IMR-90 (cell line): ENCODE measurements around the gene DOCK10. TPM values are rescaled to one million over a fixed set of nuclear protein-coding genes. Genes with fewer than 3 reads are reported as not detected.
A peak's percentile ranks its signal among the peaks of the same experiment; 100 is the strongest.

Experiments used
- ATAC-seq: fragments of 200-7000 bp; cut with Tn5 transposase; 2 replicates; pipeline ENCODE4 v1.9.1; 2020; ENCODE audit warnings: low read depth, mild to moderate bottlenecking, moderate library complexity
- BruUV-seq: library from RNA; stranded (reverse); fragments of 400-500 nt; replicated peaks from 2 replicates; lab custom pipeline; 2021; lab: Mats Ljungman, UMichigan
- CTCF ChIA-PET: fragments of 300-600 bp; formaldehyde crosslinking; extraction: SDS; loops from one replicate; lab custom pipeline; 2021; ENCODE audit warnings: antibody characterized with exemption; lab: Yijun Ruan, JAX
- POLR2A ChIA-PET: fragments of 300-600 bp; sonication (Branson Sonifier 250); formaldehyde crosslinking; loops from one replicate; lab custom pipeline; 2022; ENCODE audit warnings: antibody characterized with exemption; ENCODE audit not compliant: unreplicated experiment; lab: Charles Lee
- DNase-seq: peaks from one replicate; pipeline ENCODE4 v3.0.0; 2013
- H2AFZ ChIP-seq: replicated peaks from 2 replicates; pipeline ENCODE3; 2013; ENCODE audit warnings: low read length, mild to moderate bottlenecking; ENCODE audit not compliant: poor library complexity
- H2AK5ac ChIP-seq: 2 replicates; pipeline ENCODE4 v1.6.1; 2013; ENCODE audit warnings: low read depth, low read length, inconsistent platforms
- H2AK9ac ChIP-seq: replicated peaks from 2 replicates; pipeline ENCODE3; 2013; ENCODE audit warnings: mild to moderate bottlenecking, low read depth, low read length, moderate library complexity; ENCODE audit not compliant: poor library complexity
- H2BK120ac ChIP-seq: 2 replicates; pipeline ENCODE4 v1.6.1; 2013; ENCODE audit warnings: low read depth, low read length, inconsistent platforms
- H2BK15ac ChIP-seq: 3 replicates; pipeline ENCODE4 v1.6.1; 2013; ENCODE audit warnings: low read depth, low read length, inconsistent platforms
- H2BK20ac ChIP-seq: 2 replicates; pipeline ENCODE4 v1.6.1; 2013; ENCODE audit warnings: low read depth, mild to moderate bottlenecking, inconsistent platforms, low read length, moderate library complexity
- H2BK5ac ChIP-seq: 2 replicates; pipeline ENCODE4 v1.6.1; 2013; ENCODE audit warnings: mild to moderate bottlenecking, low read depth, low read length, inconsistent platforms; ENCODE audit not compliant: poor library complexity, severe bottlenecking
- H3K14ac ChIP-seq: replicated peaks from 2 replicates; pipeline ENCODE4 v1.6.1; 2013; ENCODE audit warnings: low read depth, low read length, inconsistent platforms
- H3K18ac ChIP-seq: 2 replicates; pipeline ENCODE4 v1.6.1; 2013; ENCODE audit warnings: low read depth, low read length, control low read depth
- H3K23ac ChIP-seq: 2 replicates; pipeline ENCODE4 v1.6.1; 2013; ENCODE audit warnings: low read depth, low read length, inconsistent platforms
- H3K27ac ChIP-seq: 2 replicates; pipeline ENCODE4 v1.5.1; 2013; ENCODE audit warnings: mild to moderate bottlenecking, control low read depth, low read length; ENCODE audit not compliant: insufficient read depth
- H3K27me3 ChIP-seq: 2 replicates; pipeline ENCODE4 v1.6.1; 2013; ENCODE audit warnings: low read length; ENCODE audit not compliant: control insufficient read depth, insufficient read depth
- H3K36me3 ChIP-seq: 2 replicates; pipeline ENCODE4 v1.6.1; 2013; ENCODE audit warnings: low read length, mixed read lengths; ENCODE audit not compliant: control insufficient read depth, insufficient read depth
- H3K4ac ChIP-seq: 2 replicates; pipeline ENCODE4 v1.6.1; 2013; ENCODE audit warnings: low read depth, low read length, inconsistent platforms
- H3K4me1 ChIP-seq: 2 replicates; pipeline ENCODE4 v1.6.1; 2013; ENCODE audit warnings: low read length, mixed read lengths; ENCODE audit not compliant: control insufficient read depth, insufficient read depth
- H3K4me2 ChIP-seq: 2 replicates; pipeline ENCODE4 v1.6.1; 2013; ENCODE audit warnings: low read depth, mild to moderate bottlenecking, control low read depth, low read length, moderate library complexity
- H3K4me3 ChIP-seq: 2 replicates; pipeline ENCODE4 v1.5.1; 2013; ENCODE audit warnings: low read depth, mild to moderate bottlenecking, control low read depth, low read length, moderate library complexity; ENCODE audit not compliant: insufficient read depth
- H3K56ac ChIP-seq: 2 replicates; pipeline ENCODE4 v1.6.1; 2013; ENCODE audit warnings: low read length, inconsistent platforms; ENCODE audit not compliant: insufficient read depth; ENCODE audit errors: extremely low read depth
- H3K79me1 ChIP-seq, 2 experiments: 2 replicates each; pipeline ENCODE4 v1.6.1; 2013; ENCODE audit warnings: low read length in 2 of 2, inconsistent platforms in 1 of 2, low read depth in 1 of 2
- H3K9ac ChIP-seq: 2 replicates; pipeline ENCODE4 v1.6.1; 2013; ENCODE audit warnings: low read depth, low read length, control low read depth
- H3K9me1 ChIP-seq: 2 replicates; pipeline ENCODE4 v1.6.1; 2013; ENCODE audit warnings: low read length, inconsistent platforms; ENCODE audit not compliant: insufficient read depth
- H3K9me3 ChIP-seq: 2 replicates; pipeline ENCODE4 v1.6.1; 2013; ENCODE audit warnings: low read length; ENCODE audit not compliant: control insufficient read depth, insufficient read depth
- H4K20me1 ChIP-seq: 2 replicates; pipeline ENCODE4 v1.6.1; 2013; ENCODE audit warnings: low read length, inconsistent platforms; ENCODE audit not compliant: insufficient read depth
- H4K5ac ChIP-seq: 2 replicates; pipeline ENCODE4 v1.6.1; 2013; ENCODE audit warnings: mild to moderate bottlenecking, low read depth, low read length, control low read depth
- H4K8ac ChIP-seq, 2 experiments: 2 replicates each; pipeline ENCODE4 v1.6.1; 2013; ENCODE audit warnings: low read depth in 2 of 2, low read length in 2 of 2, control low read depth in 1 of 2, inconsistent platforms in 1 of 2
- H4K91ac ChIP-seq: 2 replicates; pipeline ENCODE4 v1.6.1; 2013; ENCODE audit warnings: low read depth, low read length, inconsistent platforms; ENCODE audit not compliant: insufficient read depth
- BHLHE40 ChIP-seq: fragments of 150-350 bp; IDR thresholded peaks from 2 replicates; pipeline ENCODE4 v1.6.1; 2016; ENCODE audit warnings: mild to moderate bottlenecking, low read depth, low read length
- CHD1 ChIP-seq: IDR thresholded peaks from 2 replicates; pipeline ENCODE4 v1.6.1; 2012; ENCODE audit warnings: low read depth, low read length, improper control_type of control experiment
- MAFK ChIP-seq: IDR thresholded peaks from 2 replicates; pipeline ENCODE4 v1.6.1; 2012; ENCODE audit warnings: low read depth, low read length, improper control_type of control experiment
- RCOR1 ChIP-seq: IDR thresholded peaks from 2 replicates; pipeline ENCODE4 v1.6.1; 2012; ENCODE audit warnings: mild to moderate bottlenecking, low read length, improper control_type of control experiment; ENCODE audit not compliant: insufficient replicate concordance
- SMC3 ChIP-seq: fragments of 150-350 bp; IDR thresholded peaks from 2 replicates; pipeline ENCODE4 v1.6.1; 2016; ENCODE audit warnings: low read depth, mild to moderate bottlenecking, antibody characterized with exemption, low read length, moderate library complexity
- WGBS, 2 experiments: methylation state at CpG; one replicate each; pipeline versions ENCODE4 v1.1.5 to v1.1.7; 2013; ENCODE audit warnings: missing lambda C conversion rate in 2 of 2; ENCODE audit not compliant: insufficient read length in 1 of 2; ENCODE audit errors: extremely low coverage in 2 of 2; 5-methylcytosine and 5-hydroxymethylcytosine counted together
- dilution Hi-C: fragments of 300-500 bp; cut with HindIII; formaldehyde crosslinking; loops from one replicate; pipeline ENCODE4 v1.14.3; 2018; ENCODE audit warnings: low sequenced_read_pairs; ENCODE audit not compliant: unreplicated experiment
- in situ Hi-C: fragments of 300-500 bp; cut with MboI; formaldehyde crosslinking; loops from 3 replicates; pipeline ENCODE4 v1.14.3; 2019; ENCODE audit warnings: low sequenced_read_pairs, inconsistent platforms, mixed read lengths
- intact Hi-C: fragments of 100-400 bp; cut with micrococcal nuclease; formaldehyde crosslinking; loops from 2 replicates; pipeline ENCODE4 v1.10.0; 2022
- polyA plus RNA-seq, 3 experiments: library from polyadenylated mRNA; depleted of rRNA; stranded (reverse); fragments of >200 nt; gene quantifications; 2 replicates each; pipeline ENCODE4 v1.2.3, GENCODE V29; 2012; ENCODE audit warnings: low replicate concordance in 1 of 3
- total RNA-seq: library from RNA; depleted of rRNA; stranded (reverse); fragments of >200 nt; gene quantifications from 2 replicates; pipeline ENCODE4 v1.2.3, GENCODE V29; 2012

The DOCK10 gene
- total and polyA plus RNA-seq, 2 of the 4 experiments (the other 2 are of a cell fraction) = 58.6 to 75.3 TPM

- CTCF ChIA-PET = no interaction called here
- ATAC-seq = no peak
- Histone ChIP-seq H2BK15ac (no peak overlapping the region; the same call in 2 of the 3 replicates), H4K20me1 (no peaks in the 10 kb centered on the region), H2BK5ac (no peak overlapping the region), H3K79me1 (peaks cover 25 to 40% of the 10 kb centered on the region in 2 experiments), H3K23ac (no peak overlapping the region), H3K9me3 (no peaks in the 10 kb centered on the region), H3K9ac (no peak overlapping the region), H2BK20ac (no peak overlapping the region), H3K14ac (no peak overlapping the region), H4K5ac (peak overlapping the region; percentile 12; the same call in 1 of the 2 replicates), H3K18ac (no peak overlapping the region), H3K56ac (no peak overlapping the region), H4K91ac (no peak overlapping the region), H3K4me2 (no peak overlapping the region), H3K27ac (no peak overlapping the region), H3K36me3 (no peaks in the 10 kb centered on the region; the same call in 1 of the 2 replicates), H2AK9ac (no peak overlapping the region), H2BK120ac (no peak overlapping the region), H3K4me3 (no peak overlapping the region), H4K8ac (peak overlapping the region in 1 of 2 experiments; percentile 47; a peak in 2 of 4 replicates), H2AK5ac (no peak overlapping the region; the same call in 1 of the 2 replicates), H3K27me3 (no peaks in the 10 kb centered on the region), H3K4ac (no peak overlapping the region), H2AFZ (no peak overlapping the region), H3K4me1 (peaks cover 14% of the 10 kb centered on the region), H3K9me1 (peaks cover 22% of the 10 kb centered on the region)
- DNase-seq = peak; percentile 18
- POLR2A ChIA-PET = no interaction called here
- no CpG with 5 or more reads among the region's 2 CpGs for WGBS, 2 experiments
- dilution Hi-C loops (no loop called here), intact Hi-C loops (no loop called here), in situ Hi-C loops (no loop called here)
- no TSS peak for BruUV-seq
- TF ChIP-seq MAFK (no peak), SMC3 (no peak), RCOR1 (no peak), BHLHE40 (no peak), CHD1 (no peak)
These were observed 120.0 kb downstream of the DOCK10 start for GRCh38 chr2:224922142-224922727.
